Measurements from ENCODE around the gene OR5H2.

- no peak for TF ChIP-seq CTCF (conservative IDR thresholded peaks at IDR 0.05; ENCODE audit: low read depth, low read length)
- no peak for TF ChIP-seq EZH2 (IDR thresholded peaks at IDR 0.05; ENCODE audit: borderline replicate concordance, low read depth, low read length, poor library complexity, severe bottlenecking)
Measured at GRCh38 chr3:98282205-98282604, at the start of gene OR5H2.
